ENCODE results near the gene APOO.

The APOO gene

DNA sequence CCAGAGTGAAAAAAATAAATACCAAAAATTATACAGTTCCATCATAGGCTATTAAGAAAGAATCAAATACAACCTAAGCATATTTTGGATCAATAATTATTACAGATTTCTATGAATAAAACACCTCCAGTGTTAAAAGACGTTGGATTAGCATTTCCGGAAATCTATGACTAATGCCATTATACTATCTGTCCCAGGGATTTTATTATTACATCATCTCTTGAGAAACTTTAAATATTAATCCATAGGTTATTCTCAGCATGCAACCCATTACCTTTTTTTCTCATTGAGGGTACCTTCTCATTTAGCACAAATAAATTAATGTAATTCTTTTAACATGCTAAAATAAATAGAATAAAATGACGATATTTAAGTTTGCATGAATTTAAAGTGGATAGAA lies 44.7 kb upstream of the APOO start:
- TF ChIP-seq, protein P1, sequence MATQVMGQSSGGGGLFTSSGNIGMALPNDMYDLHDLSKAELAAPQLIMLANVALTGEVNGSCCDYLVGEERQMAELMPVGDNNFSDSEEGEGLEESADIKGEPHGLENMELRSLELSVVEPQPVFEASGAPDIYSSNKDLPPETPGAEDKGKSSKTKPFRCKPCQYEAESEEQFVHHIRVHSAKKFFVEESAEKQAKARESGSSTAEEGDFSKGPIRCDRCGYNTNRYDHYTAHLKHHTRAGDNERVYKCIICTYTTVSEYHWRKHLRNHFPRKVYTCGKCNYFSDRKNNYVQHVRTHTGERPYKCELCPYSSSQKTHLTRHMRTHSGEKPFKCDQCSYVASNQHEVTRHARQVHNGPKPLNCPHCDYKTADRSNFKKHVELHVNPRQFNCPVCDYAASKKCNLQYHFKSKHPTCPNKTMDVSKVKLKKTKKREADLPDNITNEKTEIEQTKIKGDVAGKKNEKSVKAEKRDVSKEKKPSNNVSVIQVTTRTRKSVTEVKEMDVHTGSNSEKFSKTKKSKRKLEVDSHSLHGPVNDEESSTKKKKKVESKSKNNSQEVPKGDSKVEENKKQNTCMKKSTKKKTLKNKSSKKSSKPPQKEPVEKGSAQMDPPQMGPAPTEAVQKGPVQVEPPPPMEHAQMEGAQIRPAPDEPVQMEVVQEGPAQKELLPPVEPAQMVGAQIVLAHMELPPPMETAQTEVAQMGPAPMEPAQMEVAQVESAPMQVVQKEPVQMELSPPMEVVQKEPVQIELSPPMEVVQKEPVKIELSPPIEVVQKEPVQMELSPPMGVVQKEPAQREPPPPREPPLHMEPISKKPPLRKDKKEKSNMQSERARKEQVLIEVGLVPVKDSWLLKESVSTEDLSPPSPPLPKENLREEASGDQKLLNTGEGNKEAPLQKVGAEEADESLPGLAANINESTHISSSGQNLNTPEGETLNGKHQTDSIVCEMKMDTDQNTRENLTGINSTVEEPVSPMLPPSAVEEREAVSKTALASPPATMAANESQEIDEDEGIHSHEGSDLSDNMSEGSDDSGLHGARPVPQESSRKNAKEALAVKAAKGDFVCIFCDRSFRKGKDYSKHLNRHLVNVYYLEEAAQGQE (IDR thresholded peaks at IDR 0.05; ENCODE audit: low read depth): no peak
- no peak for TF ChIP-seq CREB1 (IDR thresholded peaks at IDR 0.05; ENCODE audit: low read depth)
- TF ChIP-seq RAD21 (IDR thresholded peaks at IDR 0.05; ENCODE audit: low read depth): no peak

DNA sequence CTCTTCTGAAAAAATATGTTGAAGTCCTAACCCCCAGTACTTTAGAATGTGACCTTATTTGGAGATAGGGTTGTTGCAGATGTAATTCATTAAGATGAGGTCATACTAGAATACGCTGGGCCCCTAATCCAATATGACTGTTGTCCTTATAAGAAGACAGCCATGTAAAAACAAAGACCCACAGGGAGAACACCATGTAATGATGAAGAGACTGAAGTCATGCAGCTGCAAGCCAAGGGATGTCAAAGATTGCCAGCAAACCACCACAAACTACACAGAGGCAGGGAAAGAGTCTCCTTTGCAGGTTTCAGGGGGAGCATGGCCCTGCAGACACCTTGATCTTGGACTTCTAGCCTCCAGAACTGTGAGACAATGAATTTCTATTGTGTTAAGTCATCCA lies 37.5 kb upstream of the APOO start:
- TF ChIP-seq TAF1 (IDR thresholded peaks at IDR 0.05; ENCODE audit: low read depth) (no peak), NFIC (IDR thresholded peaks at IDR 0.05) (no peak), ZBTB7A (IDR thresholded peaks at IDR 0.05; ENCODE audit: low read depth) (no peak), RAD21 (IDR thresholded peaks at IDR 0.05; ENCODE audit: low read depth) (no peak)
- TF ChIP-seq, protein P1 (IDR thresholded peaks at IDR 0.05; ENCODE audit: low read depth): no peak

DNA sequence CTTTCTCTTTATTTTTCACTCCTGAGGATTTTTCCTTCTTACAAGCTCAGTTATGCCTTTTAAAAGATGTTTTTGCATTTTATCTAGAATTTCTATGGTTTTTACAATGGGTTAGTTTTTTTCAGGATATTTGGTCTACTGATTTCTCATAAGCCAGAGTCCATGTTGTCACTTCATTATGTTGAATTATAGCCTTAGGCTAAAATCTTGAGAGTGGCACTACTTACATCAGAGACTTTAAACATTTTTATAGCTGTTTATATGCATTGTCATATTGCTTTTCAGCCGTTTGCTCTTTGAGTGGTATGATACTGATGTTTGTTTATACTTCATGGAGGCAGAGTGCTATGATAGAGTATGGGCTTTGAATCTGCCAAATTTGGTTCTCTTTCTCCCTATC lies 36.5 kb upstream of the APOO start:
- TF ChIP-seq ZBTB7A (IDR thresholded peaks at IDR 0.05; ENCODE audit: low read depth): no peak
- TF ChIP-seq CREB1 (IDR thresholded peaks at IDR 0.05; ENCODE audit: low read depth): no peak
- no peak for TF ChIP-seq TCF12 (IDR thresholded peaks at IDR 0.05; ENCODE audit: low read depth)
- TF ChIP-seq, protein P2, sequence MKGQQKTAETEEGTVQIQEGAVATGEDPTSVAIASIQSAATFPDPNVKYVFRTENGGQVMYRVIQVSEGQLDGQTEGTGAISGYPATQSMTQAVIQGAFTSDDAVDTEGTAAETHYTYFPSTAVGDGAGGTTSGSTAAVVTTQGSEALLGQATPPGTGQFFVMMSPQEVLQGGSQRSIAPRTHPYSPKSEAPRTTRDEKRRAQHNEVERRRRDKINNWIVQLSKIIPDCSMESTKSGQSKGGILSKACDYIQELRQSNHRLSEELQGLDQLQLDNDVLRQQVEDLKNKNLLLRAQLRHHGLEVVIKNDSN (IDR thresholded peaks at IDR 0.05): no peak
- no peak for TF ChIP-seq NFIC (IDR thresholded peaks at IDR 0.05)
- no peak for TF ChIP-seq TEAD4 (IDR thresholded peaks at IDR 0.05)
- no peak for TF ChIP-seq YY1 (IDR thresholded peaks at IDR 0.05; ENCODE audit: low read depth)
- TF ChIP-seq CEBPB (IDR thresholded peaks at IDR 0.05): no peak
- no peak for TF ChIP-seq RAD21 (IDR thresholded peaks at IDR 0.05; ENCODE audit: low read depth)
- TF ChIP-seq EP300 (IDR thresholded peaks at IDR 0.05; ENCODE audit: borderline replicate concordance): no peak
- TF ChIP-seq, protein P3, sequence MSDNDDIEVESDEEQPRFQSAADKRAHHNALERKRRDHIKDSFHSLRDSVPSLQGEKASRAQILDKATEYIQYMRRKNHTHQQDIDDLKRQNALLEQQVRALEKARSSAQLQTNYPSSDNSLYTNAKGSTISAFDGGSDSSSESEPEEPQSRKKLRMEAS (IDR thresholded peaks at IDR 0.05): no peak
- TF ChIP-seq TAF1 (IDR thresholded peaks at IDR 0.05; ENCODE audit: low read depth): no peak
- no peak for TF ChIP-seq EGR1 (IDR thresholded peaks at IDR 0.05)

DNA sequence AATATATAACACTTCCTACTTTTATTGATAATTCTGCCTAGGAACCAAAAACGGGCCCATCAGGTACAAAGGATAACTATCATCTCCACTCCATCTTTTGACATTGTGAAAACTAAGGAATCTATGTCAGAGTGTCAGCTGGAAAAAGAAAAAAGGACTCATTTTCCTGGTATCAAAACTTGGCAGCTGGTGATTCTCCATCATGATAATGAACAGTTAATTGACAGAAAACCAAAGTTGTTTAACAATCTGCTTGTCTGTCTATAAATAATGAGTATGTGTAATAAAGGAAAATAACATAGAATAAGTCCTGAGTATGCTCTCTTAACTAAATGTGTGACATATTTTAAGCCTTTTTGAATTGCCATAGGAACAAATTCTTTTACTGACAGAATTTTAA lies 31.5 kb upstream of the APOO start:
- TF ChIP-seq CEBPB (IDR thresholded peaks at IDR 0.05): no peak
- no peak for TF ChIP-seq FOXM1 (IDR thresholded peaks at IDR 0.05; ENCODE audit: borderline replicate concordance, low read depth)
- no peak for TF ChIP-seq EGR1 (IDR thresholded peaks at IDR 0.05)
- no peak for TF ChIP-seq TAF1 (IDR thresholded peaks at IDR 0.05; ENCODE audit: low read depth)
- TF ChIP-seq, protein P2 (IDR thresholded peaks at IDR 0.05): no peak
- no peak for TF ChIP-seq ZBTB7A (IDR thresholded peaks at IDR 0.05; ENCODE audit: low read depth)
- TF ChIP-seq, protein P1 (IDR thresholded peaks at IDR 0.05; ENCODE audit: low read depth): no peak
- TF ChIP-seq, protein P3 (IDR thresholded peaks at IDR 0.05): no peak
- TF ChIP-seq CREB1 (IDR thresholded peaks at IDR 0.05; ENCODE audit: low read depth): no peak
- TF ChIP-seq TEAD4 (IDR thresholded peaks at IDR 0.05): no peak
- no peak for TF ChIP-seq EP300 (IDR thresholded peaks at IDR 0.05; ENCODE audit: borderline replicate concordance)
- TF ChIP-seq RAD21 (IDR thresholded peaks at IDR 0.05; ENCODE audit: low read depth): no peak

DNA sequence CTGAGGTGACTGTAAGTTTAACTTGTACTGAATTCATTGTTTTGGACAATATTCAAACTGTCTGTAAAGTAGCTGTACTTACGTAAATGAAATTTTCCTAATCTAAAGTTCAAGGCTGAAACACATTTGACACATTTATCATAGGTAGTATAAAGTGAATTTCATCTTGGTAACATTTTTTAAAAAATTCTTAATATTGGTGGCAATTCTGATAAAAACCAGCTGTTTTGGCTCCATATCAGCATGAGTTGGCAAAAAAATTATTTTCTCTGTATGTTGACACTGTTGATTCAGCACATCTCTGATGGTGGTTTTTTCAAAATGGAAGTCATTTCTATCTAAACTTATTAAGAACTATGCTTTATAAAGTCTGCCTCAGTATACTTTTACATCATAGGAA lies 31.0 kb upstream of the APOO start:
- TF ChIP-seq EP300 (IDR thresholded peaks at IDR 0.05; ENCODE audit: borderline replicate concordance): no peak
- TF ChIP-seq RAD21 (IDR thresholded peaks at IDR 0.05; ENCODE audit: low read depth): no peak
- no peak for TF ChIP-seq TEAD4 (IDR thresholded peaks at IDR 0.05)
- no peak for TF ChIP-seq TAF1 (IDR thresholded peaks at IDR 0.05; ENCODE audit: low read depth)
- no peak for TF ChIP-seq EGR1 (IDR thresholded peaks at IDR 0.05)
- no peak for TF ChIP-seq YY1 (IDR thresholded peaks at IDR 0.05; ENCODE audit: low read depth)
- no peak for TF ChIP-seq NFIC (IDR thresholded peaks at IDR 0.05)
- no peak for TF ChIP-seq ZBTB7A (IDR thresholded peaks at IDR 0.05; ENCODE audit: low read depth)
- TF ChIP-seq, protein P2 (IDR thresholded peaks at IDR 0.05): no peak
- TF ChIP-seq, protein P1 (IDR thresholded peaks at IDR 0.05; ENCODE audit: low read depth): no peak
- TF ChIP-seq TCF12 (IDR thresholded peaks at IDR 0.05; ENCODE audit: low read depth): no peak
- TF ChIP-seq FOXM1 (IDR thresholded peaks at IDR 0.05; ENCODE audit: borderline replicate concordance, low read depth): no peak
- TF ChIP-seq CEBPB (IDR thresholded peaks at IDR 0.05): no peak
- TF ChIP-seq CREB1 (IDR thresholded peaks at IDR 0.05; ENCODE audit: low read depth): no peak
- TF ChIP-seq, protein P3 (IDR thresholded peaks at IDR 0.05): no peak
